Measurements from ENCODE around the gene COL17A1. TPM values are rescaled to one million over a fixed set of nuclear protein-coding genes. Genes with fewer than 3 reads are reported as not detected.

The COL17A1 gene
- total RNA-seq, 1 donor from 2014 or later: 3.6 TPM

DNA sequence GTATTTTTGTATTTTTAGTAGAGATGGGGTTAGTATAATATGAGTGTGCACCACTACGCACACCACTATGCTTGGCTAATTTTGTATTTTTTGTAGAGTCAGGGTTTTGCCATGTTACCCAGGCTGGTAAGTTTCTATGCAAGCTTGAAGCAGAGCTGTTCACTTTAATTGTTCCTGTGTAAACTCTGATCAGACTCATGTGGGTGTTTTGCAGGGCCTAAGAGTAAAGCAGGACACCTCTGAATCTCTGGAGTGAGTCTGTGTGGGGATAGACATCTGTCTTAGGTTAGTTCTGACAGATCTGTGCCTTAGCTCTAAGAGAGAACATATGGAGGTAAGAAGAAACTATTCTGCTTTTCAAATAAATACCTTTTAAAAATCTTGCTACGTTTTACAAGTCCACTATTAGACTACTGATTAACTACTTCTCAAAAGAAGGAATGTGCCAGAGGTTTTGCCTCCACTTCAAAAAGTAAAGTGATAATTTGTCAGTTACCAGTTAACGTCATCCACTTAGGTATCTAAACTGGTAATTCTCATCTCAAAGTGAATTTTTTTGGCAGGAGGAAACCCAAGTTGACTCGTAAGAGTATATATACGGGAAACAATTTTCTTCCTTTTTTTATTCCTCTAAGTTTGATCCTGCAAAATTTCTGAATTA, 1.1 kb downstream of the COL17A1 start:
- TF ChIP-seq, protein P1, sequence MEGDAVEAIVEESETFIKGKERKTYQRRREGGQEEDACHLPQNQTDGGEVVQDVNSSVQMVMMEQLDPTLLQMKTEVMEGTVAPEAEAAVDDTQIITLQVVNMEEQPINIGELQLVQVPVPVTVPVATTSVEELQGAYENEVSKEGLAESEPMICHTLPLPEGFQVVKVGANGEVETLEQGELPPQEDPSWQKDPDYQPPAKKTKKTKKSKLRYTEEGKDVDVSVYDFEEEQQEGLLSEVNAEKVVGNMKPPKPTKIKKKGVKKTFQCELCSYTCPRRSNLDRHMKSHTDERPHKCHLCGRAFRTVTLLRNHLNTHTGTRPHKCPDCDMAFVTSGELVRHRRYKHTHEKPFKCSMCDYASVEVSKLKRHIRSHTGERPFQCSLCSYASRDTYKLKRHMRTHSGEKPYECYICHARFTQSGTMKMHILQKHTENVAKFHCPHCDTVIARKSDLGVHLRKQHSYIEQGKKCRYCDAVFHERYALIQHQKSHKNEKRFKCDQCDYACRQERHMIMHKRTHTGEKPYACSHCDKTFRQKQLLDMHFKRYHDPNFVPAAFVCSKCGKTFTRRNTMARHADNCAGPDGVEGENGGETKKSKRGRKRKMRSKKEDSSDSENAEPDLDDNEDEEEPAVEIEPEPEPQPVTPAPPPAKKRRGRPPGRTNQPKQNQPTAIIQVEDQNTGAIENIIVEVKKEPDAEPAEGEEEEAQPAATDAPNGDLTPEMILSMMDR (IDR thresholded peaks at IDR 0.05; ENCODE audit: unreplicated experiment): no peak
- no peak for DNase-seq (ENCODE audit: low spot score in 2 of 2, unreplicated experiment in 2 of 2)
- no peak overlapping the region for H3K27ac Mint-ChIP-seq
- H3K4me3 Mint-ChIP-seq: no peak overlapping the region
- no peaks in the 10 kb centered on the region for H3K27me3 Mint-ChIP-seq (ENCODE audit: low read depth)
- H3K36me3 Mint-ChIP-seq: no peaks in the 10 kb centered on the region
- no peaks in the 10 kb centered on the region for H3K9me3 Mint-ChIP-seq
- H3K4me1 Mint-ChIP-seq: peaks cover 39% of the 10 kb centered on the region

DNA sequence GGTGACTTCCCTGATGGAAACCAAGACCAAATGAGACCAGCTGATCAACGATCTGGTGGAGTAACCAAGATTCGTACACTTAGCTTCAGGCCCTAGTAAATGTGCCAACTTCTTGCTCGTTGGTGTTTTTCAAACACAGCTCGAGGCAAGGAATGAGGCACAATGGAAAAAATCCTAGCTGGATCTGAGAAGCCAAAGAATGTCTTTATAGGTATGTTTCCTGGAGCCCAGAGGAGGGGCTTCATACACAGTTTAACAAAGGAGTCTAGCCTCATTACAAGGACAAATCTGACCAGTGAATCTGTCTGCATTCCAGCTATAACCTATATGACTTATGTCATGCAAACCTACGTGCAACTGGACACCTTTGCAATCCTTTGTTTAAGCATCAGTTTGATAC, 3.7 kb downstream of the COL17A1 start:
- TF ChIP-seq, protein P1 (IDR thresholded peaks at IDR 0.05; ENCODE audit: unreplicated experiment): no peak
- H3K27me3 Mint-ChIP-seq (ENCODE audit: low read depth): no peaks in the 10 kb centered on the region
- no peak overlapping the region for H3K27ac Mint-ChIP-seq
- peaks cover 39% of the 10 kb centered on the region for H3K4me1 Mint-ChIP-seq
- H3K36me3 Mint-ChIP-seq: no peaks in the 10 kb centered on the region
- no peaks in the 10 kb centered on the region for H3K9me3 Mint-ChIP-seq
- no peak overlapping the region for H3K4me3 Mint-ChIP-seq
- DNase-seq (ENCODE audit: low spot score in 2 of 2, unreplicated experiment in 2 of 2): no peak

DNA sequence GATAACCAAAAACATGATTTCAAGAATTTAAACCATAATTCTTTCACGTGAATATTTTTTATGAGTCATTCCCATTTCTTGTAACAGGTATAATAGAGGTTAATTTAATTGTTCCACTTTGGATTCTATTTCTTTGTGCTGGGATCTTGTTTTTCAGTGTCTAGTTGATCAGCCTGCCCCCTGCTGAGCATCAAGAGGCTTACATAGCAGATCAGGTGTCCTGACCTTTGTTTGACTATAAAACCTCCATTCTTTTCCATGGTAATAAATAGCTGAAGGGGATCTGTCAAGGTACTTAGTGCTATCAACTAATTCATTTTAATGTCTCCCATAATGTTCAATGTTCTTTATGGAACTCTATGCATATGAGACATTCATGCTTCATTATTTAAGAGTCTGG, 4.9 kb downstream of the COL17A1 start:
- Mint-ChIP-seq H3K4me1 (peaks cover 36% of the 10 kb centered on the region), H3K27ac (no peak overlapping the region), H3K4me3 (no peak overlapping the region), H3K27me3 (ENCODE audit: low read depth) (no peaks in the 10 kb centered on the region), H3K9me3 (no peaks in the 10 kb centered on the region), H3K36me3 (no peaks in the 10 kb centered on the region)
- TF ChIP-seq, protein P1 (IDR thresholded peaks at IDR 0.05; ENCODE audit: unreplicated experiment): no peak
- no peak for DNase-seq (ENCODE audit: low spot score in 2 of 2, unreplicated experiment in 2 of 2)

DNA sequence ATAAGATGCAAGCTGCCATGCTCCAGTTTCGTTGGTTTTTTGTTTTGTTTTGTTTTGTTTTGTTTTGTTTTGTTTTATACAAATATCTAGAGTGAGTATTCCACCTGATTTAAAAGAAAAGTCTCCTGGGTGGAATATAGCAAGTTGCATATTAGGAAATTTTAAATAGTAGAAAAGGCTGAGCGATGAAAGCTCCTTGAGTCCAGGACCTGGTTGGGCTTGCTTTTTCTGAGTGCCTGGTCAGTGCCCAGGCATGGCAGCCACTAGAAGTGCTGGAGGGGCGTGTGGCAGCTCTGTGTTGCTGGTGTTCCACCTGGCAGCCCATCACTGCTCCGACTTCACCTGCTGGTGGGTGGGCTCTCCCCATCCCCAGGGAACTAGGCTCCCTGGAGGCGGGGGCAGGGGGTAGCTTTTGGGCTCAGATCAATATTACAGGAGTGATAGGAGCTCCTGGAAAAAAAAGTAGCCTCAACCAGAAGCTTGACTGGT, 8.0 kb downstream of the COL17A1 start:
- Mint-ChIP-seq H3K4me3 (no peak overlapping the region), H3K27ac (no peak overlapping the region)

DNA sequence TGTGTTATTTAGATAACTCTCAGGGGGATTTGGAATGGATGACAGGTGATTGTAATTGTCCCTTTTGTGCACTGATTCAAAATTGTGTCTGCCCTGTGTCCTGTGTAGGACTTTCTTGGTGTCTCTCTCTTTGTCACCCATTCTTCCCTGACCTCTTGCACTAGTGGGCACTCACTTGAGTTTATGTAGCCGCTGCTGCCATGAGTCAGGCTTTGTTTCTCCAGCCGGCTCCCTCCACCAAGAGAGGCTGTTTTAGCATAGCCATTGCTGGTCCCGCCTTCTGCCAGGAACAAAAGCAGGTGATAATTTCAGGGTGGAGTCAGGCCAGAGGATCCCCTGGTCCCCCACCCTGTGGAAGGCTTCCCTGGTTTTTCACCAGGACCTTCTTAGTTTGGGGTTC, 8.4 kb downstream of the COL17A1 start:
- Mint-ChIP-seq H3K9me3 (no peaks in the 10 kb centered on the region), H3K4me3 (no peak overlapping the region), H3K4me1 (peaks cover 18% of the 10 kb centered on the region), H3K27ac (no peak overlapping the region), H3K36me3 (no peaks in the 10 kb centered on the region), H3K27me3 (ENCODE audit: low read depth) (peaks cover 2% of the 10 kb centered on the region)
- TF ChIP-seq, protein P1 (IDR thresholded peaks at IDR 0.05; ENCODE audit: unreplicated experiment): no peak
- no peak for DNase-seq (ENCODE audit: low spot score in 2 of 2, unreplicated experiment in 2 of 2)

More for the DNA sequence above, 8.0 kb downstream of the COL17A1 start:
- Mint-ChIP-seq H3K9me3 (no peaks in the 10 kb centered on the region), H3K4me1 (peaks cover 23% of the 10 kb centered on the region), H3K36me3 (no peaks in the 10 kb centered on the region), H3K27me3 (ENCODE audit: low read depth) (peaks cover 2% of the 10 kb centered on the region)
- TF ChIP-seq, protein P1 (IDR thresholded peaks at IDR 0.05; ENCODE audit: unreplicated experiment): no peak
- DNase-seq (ENCODE audit: low spot score in 2 of 2, unreplicated experiment in 2 of 2): no peak
